HepG2 (cell line): ENCODE data around the gene PRKCSH. TPM values are rescaled to one million over a fixed set of nuclear protein-coding genes. Genes with fewer than 3 reads are reported as not detected.

Source experiments
- NR1H2 ChIP-seq: sonication (generic); formaldehyde crosslinking; IDR thresholded peaks from 2 replicates; pipeline ENCODE4 v1.8.1; 2022; ENCODE audit warnings: low read depth, missing genetic modification reagents, borderline replicate concordance
- POGK ChIP-seq: sonication (generic); formaldehyde crosslinking; conservative IDR thresholded peaks from 2 replicates; pipeline ENCODE4 v1.8.0; 2022; ENCODE audit warnings: mild to moderate bottlenecking, moderate library complexity, missing genetic modification reagents
- RARA ChIP-seq: IDR thresholded peaks from 2 replicates; pipeline ENCODE4 v1.6.1; 2016; ENCODE audit warnings: missing genetic modification reagents, missing compliant biosample characterization
- ZNF407 ChIP-seq: sonication (generic); formaldehyde crosslinking; IDR thresholded peaks from one replicate; pipeline ENCODE4 v1.5.1; 2020; ENCODE audit warnings: mild to moderate bottlenecking, missing genetic modification reagents; ENCODE audit errors: not compliant biosample characterization
- polyA plus RNA-seq, 8 experiments: library from polyadenylated mRNA; depleted of rRNA in 3 of 8; stranded (reverse) in 7 of 8; unstranded in 1 of 8; fragments of >200 nt; fragmentation: Illumina TruSeq in 4 of 8; extraction: Trizol in 4 of 8; gene quantifications; 2 replicates each; pipeline versions ENCODE4 v1.2.1 to v1.2.3, GENCODE V29; 2011 to 2016; ENCODE audit warnings: low read depth in 4 of 8, missing spikeins in 1 of 8, mixed read lengths in 1 of 8; ENCODE audit not compliant: insufficient read depth in 1 of 8
- total RNA-seq, 5 experiments: library from RNA; depleted of rRNA; stranded (reverse); fragments of >200 nt; fragmentation: Illumina TruSeq; extraction: Trizol; gene quantifications; 2 replicates each; pipeline ENCODE4 v1.2.3, GENCODE V29; 2016; ENCODE audit warnings: low read depth in 1 of 5

The PRKCSH gene
- total and polyA plus RNA-seq, 2 of the 13 experiments (the other 11 are each of a cell fraction or from before 2014, with no cell fraction given): 85.1 to 125 TPM

GRCh38 chr19:11435833-11436313 is 438 bp downstream of the PRKCSH start (continued):
- peak; percentile 83 for TF ChIP-seq ZNF407
- TF ChIP-seq NR1H2 (CRISPR knock-in tag): 0 out of 2 replicates have a peak, but pooled peaks have one; percentile 5
- TF ChIP-seq RARA (CRISPR knock-in tag): no peak
- 0 out of 2 replicates have a peak, but pooled peaks have one; percentile 14 for TF ChIP-seq POGK (CRISPR knock-in tag)
